Measurements from ENCODE around the gene OR52N5. TPM values are rescaled to one million over a fixed set of nuclear protein-coding genes. Genes with fewer than 3 reads are reported as not detected.

Gene OR52N5
- total and polyA plus RNA-seq, 9 of the 15 experiments (the other 6 are each of a cell fraction or from before 2014, with no cell fraction given), result not detected

DNA sequence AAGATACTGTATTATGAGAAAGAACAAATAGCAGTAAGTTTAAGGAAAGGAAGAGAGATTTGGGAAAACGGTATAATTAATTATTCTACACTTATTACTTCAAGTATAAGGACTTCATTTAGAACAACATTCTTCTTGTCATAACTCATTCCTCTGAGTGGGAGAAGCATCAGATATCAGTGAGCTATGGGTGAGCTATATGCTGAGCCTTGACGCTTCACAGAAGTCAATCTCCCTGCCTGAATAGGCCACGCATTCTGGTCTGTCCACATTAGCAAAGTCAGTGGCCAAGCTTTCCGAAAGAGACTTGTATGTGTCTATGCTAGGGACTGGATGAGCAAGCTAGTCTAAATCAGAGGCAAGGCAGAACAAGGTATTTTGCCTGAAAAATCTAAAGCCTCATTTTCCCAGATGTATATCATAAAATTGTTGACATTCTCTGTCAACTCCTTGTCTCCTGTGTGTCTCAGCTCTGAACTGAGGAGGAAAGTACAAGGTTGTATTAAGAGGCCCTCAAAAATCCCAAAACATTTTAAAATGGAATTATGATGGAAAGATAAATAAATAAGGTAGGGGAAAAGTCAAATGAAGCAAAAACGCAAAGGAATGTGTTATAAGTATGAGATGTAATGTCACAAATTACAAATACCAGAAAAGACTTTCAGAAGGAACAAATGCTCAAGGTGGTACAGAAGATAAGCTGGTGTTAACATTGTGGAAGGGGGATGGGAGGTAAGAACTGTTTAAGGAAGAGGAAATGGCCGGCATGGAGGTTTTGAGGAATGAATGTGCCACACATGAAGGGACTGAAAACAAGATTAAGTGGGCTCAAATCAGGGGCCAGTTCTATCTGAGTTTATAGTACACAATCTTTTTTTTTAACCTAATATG, 27.0 kb upstream of the OR52N5 start (continued):
- TF ChIP-seq, protein P1, sequence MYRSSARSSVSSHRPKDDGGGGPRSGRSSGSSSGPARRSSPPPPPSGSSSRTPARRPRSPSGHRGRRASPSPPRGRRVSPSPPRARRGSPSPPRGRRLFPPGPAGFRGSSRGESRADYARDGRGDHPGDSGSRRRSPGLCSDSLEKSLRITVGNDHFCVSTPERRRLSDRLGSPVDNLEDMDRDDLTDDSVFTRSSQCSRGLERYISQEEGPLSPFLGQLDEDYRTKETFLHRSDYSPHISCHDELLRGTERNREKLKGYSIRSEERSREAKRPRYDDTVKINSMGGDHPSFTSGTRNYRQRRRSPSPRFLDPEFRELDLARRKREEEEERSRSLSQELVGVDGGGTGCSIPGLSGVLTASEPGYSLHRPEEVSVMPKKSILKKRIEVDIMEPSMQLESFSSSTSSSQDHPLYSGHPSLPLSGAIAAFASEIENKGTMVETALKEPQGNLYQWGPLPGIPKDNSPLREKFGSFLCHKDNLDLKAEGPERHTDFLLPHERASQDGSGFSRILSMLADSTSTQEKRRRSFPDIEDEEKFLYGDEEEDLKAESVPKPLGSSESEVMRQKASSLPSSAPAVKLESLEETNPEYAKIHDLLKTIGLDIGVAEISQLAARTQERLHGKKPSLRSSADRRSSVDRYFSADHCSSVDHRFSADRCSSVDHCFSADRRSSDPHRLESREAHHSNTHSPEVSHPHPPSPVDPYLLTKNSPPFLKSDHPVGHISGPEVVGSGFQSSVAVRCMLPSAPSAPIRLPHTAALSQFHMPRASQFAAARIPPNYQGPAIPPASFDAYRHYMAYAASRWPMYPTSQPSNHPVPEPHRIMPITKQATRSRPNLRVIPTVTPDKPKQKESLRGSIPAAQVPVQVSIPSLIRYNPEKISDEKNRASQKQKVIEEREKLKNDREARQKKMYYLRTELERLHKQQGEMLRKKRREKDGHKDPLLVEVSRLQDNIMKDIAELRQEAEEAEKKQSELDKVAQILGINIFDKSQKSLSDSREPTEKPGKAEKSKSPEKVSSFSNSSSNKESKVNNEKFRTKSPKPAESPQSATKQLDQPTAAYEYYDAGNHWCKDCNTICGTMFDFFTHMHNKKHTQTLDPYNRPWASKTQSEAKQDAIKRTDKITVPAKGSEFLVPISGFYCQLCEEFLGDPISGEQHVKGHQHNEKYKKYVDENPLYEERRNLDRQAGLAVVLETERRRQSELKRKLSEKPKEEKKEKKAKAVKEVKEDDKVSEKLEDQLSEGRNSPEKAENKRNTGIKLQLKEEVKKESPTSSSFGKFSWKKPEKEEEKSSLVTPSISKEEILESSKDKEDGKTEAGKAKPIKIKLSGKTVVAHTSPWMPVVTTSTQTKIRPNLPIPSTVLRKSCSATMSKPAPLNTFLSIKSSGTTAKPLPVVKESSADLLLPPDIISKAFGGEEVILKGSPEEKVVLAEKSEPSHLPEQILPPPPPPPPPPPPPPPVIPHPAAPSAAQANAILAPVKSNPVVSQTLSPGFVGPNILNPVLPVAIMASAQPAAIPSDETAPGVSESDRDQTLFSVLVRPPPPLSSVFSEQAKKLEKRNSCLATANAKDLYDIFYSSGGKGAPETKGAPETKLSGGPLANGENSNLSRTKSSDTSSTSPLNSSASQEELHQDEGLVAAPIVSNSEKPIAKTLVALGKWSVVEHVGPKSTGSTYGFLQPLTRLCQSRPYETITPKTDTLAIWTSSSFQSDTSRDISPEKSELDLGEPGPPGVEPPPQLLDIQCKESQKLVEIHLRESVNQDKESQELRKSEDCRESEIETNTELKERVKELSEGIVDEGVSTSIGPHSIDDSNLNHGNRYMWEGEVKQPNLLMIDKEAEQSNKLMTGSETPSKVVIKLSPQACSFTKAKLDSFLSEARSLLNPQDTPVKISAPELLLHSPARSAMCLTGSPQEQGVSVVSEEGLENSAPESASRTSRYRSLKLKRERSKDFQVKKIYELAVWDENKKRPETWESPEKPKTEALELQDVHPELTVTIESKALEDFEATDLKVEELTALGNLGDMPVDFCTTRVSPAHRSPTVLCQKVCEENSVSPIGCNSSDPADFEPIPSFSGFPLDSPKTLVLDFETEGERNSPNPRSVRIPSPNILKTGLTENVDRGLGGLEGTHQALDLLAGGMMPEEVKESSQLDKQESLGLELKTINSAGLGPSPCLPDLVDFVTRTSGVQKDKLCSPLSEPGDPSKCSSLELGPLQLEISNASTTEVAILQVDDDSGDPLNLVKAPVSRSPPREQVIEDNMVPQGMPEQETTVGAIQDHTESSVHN (IDR thresholded peaks at IDR 0.05; ENCODE audit: borderline replicate concordance in 1 of 2, low read depth in 1 of 2), result peak in 1 of 2 experiments; percentile 87; a peak in 1 of 4 replicates
- TF ChIP-seq ZNF41 (CRISPR knock-in tag; conservative IDR thresholded peaks at IDR 0.05), result no peak
- TF ChIP-seq TAF1 (IDR thresholded peaks at IDR 0.05; ENCODE audit: control insufficient read depth, extremely low read depth, insufficient read depth, low read length, severe bottlenecking), result no peak
- TF ChIP-seq, protein P2, sequence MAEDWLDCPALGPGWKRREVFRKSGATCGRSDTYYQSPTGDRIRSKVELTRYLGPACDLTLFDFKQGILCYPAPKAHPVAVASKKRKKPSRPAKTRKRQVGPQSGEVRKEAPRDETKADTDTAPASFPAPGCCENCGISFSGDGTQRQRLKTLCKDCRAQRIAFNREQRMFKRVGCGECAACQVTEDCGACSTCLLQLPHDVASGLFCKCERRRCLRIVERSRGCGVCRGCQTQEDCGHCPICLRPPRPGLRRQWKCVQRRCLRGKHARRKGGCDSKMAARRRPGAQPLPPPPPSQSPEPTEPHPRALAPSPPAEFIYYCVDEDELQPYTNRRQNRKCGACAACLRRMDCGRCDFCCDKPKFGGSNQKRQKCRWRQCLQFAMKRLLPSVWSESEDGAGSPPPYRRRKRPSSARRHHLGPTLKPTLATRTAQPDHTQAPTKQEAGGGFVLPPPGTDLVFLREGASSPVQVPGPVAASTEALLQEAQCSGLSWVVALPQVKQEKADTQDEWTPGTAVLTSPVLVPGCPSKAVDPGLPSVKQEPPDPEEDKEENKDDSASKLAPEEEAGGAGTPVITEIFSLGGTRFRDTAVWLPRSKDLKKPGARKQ (CRISPR knock-in tag; IDR thresholded peaks at IDR 0.05), result no peak
- TF ChIP-seq NFXL1 (CRISPR knock-in tag; IDR thresholded peaks at IDR 0.05), result no peak
- TF ChIP-seq TCF7 (IDR thresholded peaks at IDR 0.05; ENCODE audit: borderline replicate concordance), result no peak
- no peak for TF ChIP-seq CEBPB (tag; IDR thresholded peaks at IDR 0.05)
- no peak for TF ChIP-seq KLF13 (tag; IDR thresholded peaks at IDR 0.05; ENCODE audit: borderline replicate concordance, low read depth)
- peak; percentile 79 for TF ChIP-seq EP300 (IDR thresholded peaks at IDR 0.05; ENCODE audit: low read length)
- no peak for TF ChIP-seq TGIF2 (CRISPR knock-in tag; IDR thresholded peaks at IDR 0.05)
- TF ChIP-seq ZNF140 (CRISPR knock-in tag; IDR thresholded peaks at IDR 0.05), result no peak
- no peak for TF ChIP-seq ZBTB1 (CRISPR knock-in tag; IDR thresholded peaks at IDR 0.05; ENCODE audit: borderline replicate concordance, low read depth)
- TF ChIP-seq POU5F1 (IDR thresholded peaks at IDR 0.05; ENCODE audit: borderline replicate concordance, low read depth, low read length, partially characterized antibody), result no peak
- no peak for TF ChIP-seq TAF15 (IDR thresholded peaks at IDR 0.05; ENCODE audit: low read depth, low read length)
- peak; percentile 87 for TF ChIP-seq SMARCC2 (IDR thresholded peaks at IDR 0.05; ENCODE audit: low read depth)
- TF ChIP-seq LARP7 (IDR thresholded peaks at IDR 0.05), result no peak
- no peak for TF ChIP-seq SIX5 (IDR thresholded peaks at IDR 0.05; ENCODE audit: borderline replicate concordance in 1 of 2, insufficient read depth in 1 of 2, low read depth in 1 of 2, low read length in 2 of 2)

All from K562 (cell line).